GM12873 (cell line): ENCODE data around the gene OTOS.

ENCODE experiments used
- CTCF ChIP-seq: IDR thresholded peaks from 2 replicates; pipeline ENCODE4 v1.5.1; 2012; ENCODE audit warnings: low read depth, mild to moderate bottlenecking, moderate library complexity, low read length, control low read depth; ENCODE audit not compliant: insufficient read depth; ENCODE audit errors: missing control alignments

Gene OTOS

DNA sequence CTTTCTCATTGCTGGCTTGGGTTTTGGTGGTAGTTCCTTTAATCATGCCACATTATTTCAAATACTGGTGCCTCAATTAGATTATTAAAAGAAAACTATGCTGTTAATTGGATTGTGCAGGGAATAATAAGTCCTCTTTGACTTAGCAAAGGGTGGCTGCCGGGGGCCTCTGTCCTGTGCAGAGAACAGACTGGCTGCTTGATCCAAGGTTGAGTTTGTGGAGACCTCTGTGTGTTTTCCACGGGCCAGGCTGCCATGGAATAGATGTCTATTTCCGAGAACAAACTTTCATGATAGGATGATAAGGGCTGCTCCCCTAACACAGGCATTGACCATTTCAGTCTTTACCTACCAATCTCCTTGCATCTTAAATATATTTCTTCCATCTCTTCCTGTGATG, 30.4 kb upstream of the OTOS start:
- no peak for TF ChIP-seq CTCF

- no peak for TF ChIP-seq CTCF
Observed at GRCh38 chr2:240170354-240170735, 29.9 kb upstream of the OTOS start.

DNA sequence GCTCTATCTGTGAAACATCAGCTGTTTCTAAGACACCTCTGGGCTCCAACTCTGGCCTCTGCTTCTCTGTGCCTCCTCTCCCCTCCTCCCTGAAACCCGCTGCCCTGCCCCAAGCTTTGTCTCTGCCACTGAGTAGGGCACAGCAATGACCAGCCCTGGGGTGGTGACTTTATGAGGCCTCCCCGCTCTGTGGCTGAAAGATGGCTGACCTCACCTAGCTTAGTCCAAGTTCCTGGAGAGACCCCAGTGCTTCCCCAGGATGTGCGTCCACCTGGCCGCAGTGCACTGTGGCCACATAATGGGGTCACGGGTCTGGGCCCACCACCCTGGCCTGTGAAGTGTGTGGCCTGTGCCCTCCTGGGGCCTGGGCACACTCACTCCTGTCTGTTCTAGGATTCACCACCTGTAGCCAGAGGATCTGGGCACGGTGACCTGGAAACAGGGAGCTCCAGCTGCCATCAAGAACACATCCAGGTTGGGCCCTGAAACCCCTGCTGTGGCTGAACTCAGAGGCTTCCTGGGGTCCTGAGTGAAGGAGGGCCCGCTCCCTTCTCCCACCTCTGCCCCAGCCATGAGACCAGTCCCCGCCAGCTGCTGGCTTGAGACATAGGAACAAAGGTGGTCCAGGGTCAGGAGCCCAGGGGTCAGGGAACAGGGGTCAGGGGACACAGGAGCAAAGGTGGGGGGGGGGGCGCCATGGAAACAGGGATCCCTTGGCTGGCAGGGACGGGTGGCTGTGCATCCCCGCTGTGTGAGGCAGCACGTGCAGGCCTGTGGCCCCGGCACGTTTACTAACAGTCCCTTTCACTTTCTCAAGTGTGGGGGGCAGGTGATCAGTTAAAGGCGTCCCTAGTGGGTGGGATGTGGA, 29.3 kb upstream of the OTOS start:
- TF ChIP-seq CTCF: no peak

DNA sequence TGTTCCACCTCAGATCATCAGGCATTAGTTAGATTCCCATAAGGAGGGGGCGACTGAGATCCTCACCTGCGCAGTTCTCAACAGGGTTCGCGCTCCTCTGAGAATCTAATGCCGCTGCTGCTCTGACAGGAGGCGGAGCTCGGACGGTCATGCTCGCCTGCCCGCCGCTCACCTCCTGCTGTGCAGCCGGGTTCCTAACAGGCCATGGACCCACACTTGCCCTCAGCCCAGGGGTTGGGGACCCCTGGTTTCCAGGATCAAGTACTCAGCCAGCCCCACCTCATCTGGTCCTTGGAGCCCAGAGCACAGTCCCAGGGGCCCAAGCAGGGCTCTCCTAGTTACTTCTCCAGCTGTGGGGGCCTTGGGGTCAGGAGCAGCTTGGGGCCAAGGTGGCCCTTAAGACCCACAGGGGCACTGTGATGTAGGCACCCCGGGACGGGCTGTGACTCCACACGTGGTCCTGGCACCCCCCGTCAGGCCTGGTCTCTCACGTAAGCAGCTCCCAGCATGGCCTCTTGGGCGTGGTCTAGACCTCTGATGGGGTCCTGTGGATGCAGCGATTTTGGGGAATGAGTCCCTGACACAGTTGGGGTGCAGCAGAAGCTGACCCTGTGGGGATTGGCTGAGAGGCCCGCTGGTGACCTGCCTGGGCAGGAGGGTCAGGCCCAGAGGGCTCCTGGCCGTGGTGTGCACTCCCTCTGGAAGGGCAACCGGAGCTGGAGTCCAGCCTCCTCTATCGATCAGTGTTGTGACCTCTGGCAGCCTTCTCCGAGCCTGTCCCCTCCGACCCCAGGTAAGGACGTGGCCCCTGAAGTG, 28.3 kb upstream of the OTOS start:
- no peak for TF ChIP-seq CTCF

DNA sequence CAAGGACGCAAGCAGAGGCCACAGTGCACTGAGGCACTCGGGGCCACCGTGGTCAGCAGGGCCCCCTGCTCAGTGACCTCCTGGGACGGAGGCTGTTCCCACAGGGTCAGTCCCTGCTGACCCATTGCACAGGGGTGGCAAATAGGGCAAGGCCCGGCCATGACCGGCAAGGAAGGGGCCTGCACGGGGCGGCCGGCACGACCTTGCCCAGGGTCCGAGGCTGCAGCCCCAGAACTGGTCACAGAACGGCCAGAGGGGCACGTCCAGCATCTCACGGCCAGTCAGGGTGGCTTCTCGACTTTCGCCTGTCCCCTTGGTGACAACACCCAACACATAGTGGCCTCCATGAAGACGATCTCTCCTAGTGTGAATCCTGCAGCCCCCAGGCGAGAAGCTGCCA, 27.6 kb upstream of the OTOS start:
- TF ChIP-seq CTCF: no peak

DNA sequence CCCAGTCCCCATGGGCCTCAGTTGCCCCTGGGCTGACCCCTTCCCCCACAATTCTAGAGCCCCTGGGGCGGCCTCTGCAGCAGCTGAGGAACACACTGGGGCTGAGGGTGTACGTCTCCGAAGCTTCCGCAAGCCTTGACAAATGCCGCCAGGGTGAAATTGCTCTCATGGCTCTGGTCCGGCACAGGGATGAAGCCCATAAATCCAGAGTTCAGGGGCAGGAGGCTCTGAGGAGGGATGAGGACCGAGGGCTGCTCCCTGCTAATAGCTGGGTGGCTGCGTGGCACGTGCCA, 27.1 kb upstream of the OTOS start:
- no peak for TF ChIP-seq CTCF

DNA sequence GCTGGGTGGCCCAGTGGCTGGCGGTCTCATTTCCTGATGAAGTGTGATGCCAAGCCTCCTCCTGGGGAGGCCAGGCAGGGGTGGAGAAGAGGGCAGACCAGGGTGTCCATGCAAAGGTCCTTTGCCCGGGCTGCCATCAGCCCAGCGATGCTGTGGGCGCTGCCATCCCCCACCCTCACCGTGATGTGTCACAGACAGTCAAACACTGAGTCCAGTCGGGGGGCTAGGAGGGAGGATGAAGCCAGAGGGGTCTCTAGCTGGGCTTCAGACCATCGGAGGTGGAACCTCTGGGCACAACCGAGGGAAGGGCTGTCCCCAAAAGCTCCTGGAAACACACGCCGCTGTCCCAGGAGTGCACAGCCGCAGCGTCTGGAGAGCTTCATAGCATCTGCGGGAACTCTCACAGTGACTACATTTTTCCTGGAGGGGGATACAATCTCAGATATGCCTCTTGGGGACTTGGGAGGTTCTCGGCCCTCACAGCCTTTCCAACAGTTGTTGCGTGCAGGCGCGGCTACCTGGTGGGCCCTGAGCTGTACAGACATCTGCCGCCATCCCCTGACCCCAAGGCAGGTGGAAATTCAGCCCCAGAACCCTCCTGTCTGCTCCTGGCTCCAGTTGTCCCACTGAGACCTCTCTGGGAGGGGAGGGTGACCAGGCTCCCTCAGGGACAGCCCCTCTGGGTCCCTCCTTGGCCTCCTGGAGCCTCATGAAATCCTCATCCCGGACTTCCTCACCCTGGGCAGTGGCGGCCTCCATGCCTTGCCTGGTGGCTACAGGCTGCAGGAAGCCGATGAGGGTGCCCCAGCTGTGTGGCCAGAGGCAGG, 26.5 kb upstream of the OTOS start:
- TF ChIP-seq CTCF: no peak
